H9 (cell line): ENCODE results near the gene UBE2J1. TPM values are rescaled to one million over a fixed set of nuclear protein-coding genes. Genes with fewer than 3 reads are reported as not detected.

Experiments
- DNase-seq: peaks from one replicate; pipeline ENCODE4 v3.0.0-alpha.2; 2017
- H2AFZ ChIP-seq: one replicate; pipeline ENCODE4 v1.6.1; 2013; ENCODE audit warnings: mild to moderate bottlenecking, low read length, control low read depth, moderate library complexity
- H2AK5ac ChIP-seq: 2 replicates; pipeline ENCODE4 v1.6.1; 2013; ENCODE audit warnings: low read length, control low read depth, mixed read lengths; ENCODE audit not compliant: insufficient read length
- H2BK120ac ChIP-seq: one replicate; pipeline ENCODE4 v1.6.1; 2013; ENCODE audit warnings: low read depth, mild to moderate bottlenecking, low read length, control low read depth, inconsistent platforms; ENCODE audit not compliant: poor library complexity, severe bottlenecking
- H2BK12ac ChIP-seq: 2 replicates; pipeline ENCODE4 v1.6.1; 2013; ENCODE audit warnings: low read length, control low read depth, mixed read lengths, low read depth; ENCODE audit not compliant: insufficient read length
- H2BK15ac ChIP-seq: 2 replicates; pipeline ENCODE4 v1.6.1; 2013; ENCODE audit warnings: low read depth, low read length, control low read depth
- H2BK20ac ChIP-seq: one replicate; pipeline ENCODE4 v1.6.1; 2013; ENCODE audit warnings: low read depth, mild to moderate bottlenecking, low read length, control low read depth, inconsistent platforms; ENCODE audit not compliant: poor library complexity, severe bottlenecking
- H2BK5ac ChIP-seq: 2 replicates; pipeline ENCODE4 v1.6.1; 2013; ENCODE audit warnings: low read length, control low read depth, mixed read lengths; ENCODE audit not compliant: insufficient read length
- H3K14ac ChIP-seq: 2 replicates; pipeline ENCODE4 v1.6.1; 2013; ENCODE audit warnings: low read length, control low read depth; ENCODE audit not compliant: insufficient read depth
- H3K18ac ChIP-seq: 2 replicates; pipeline ENCODE4 v1.6.1; 2013; ENCODE audit warnings: low read depth, mild to moderate bottlenecking, mixed read lengths, low read length, control low read depth; ENCODE audit not compliant: insufficient read length
- H3K23ac ChIP-seq: 2 replicates; pipeline ENCODE4 v1.6.1; 2013; ENCODE audit warnings: low read length, control low read depth, mixed read lengths, low read depth; ENCODE audit not compliant: insufficient read length
- H3K23me2 ChIP-seq: 2 replicates; pipeline ENCODE4 v1.6.1; 2013; ENCODE audit warnings: low read depth, mild to moderate bottlenecking, mixed read lengths, low read length, control low read depth; ENCODE audit not compliant: insufficient read length, poor library complexity, severe bottlenecking
- H3K27ac ChIP-seq: 2 replicates; pipeline ENCODE4 v1.5.1; 2013; ENCODE audit warnings: low read length, control low read depth, mixed read lengths, low read depth; ENCODE audit not compliant: insufficient read length
- H3K27me3 ChIP-seq: 2 replicates; pipeline ENCODE4 v1.6.1; 2013; ENCODE audit warnings: low read length, control low read depth, inconsistent platforms; ENCODE audit not compliant: insufficient read depth
- H3K4ac ChIP-seq: 2 replicates; pipeline ENCODE4 v1.6.1; 2013; ENCODE audit warnings: low read depth, mild to moderate bottlenecking, control low read depth, inconsistent platforms, low read length, moderate library complexity
- H3K4me1 ChIP-seq: 2 replicates; pipeline ENCODE4 v1.6.1; 2013; ENCODE audit warnings: low read length, control low read depth, inconsistent platforms; ENCODE audit not compliant: insufficient read depth
- H3K4me2 ChIP-seq: 2 replicates; pipeline ENCODE4 v1.6.1; 2013; ENCODE audit warnings: low read length, control low read depth, mixed read lengths; ENCODE audit not compliant: insufficient read length, insufficient read depth
- H3K56ac ChIP-seq: 2 replicates; pipeline ENCODE4 v1.6.1; 2013; ENCODE audit warnings: low read depth, mild to moderate bottlenecking, mixed read lengths, low read length, control low read depth; ENCODE audit not compliant: insufficient read length
- H3K79me1 ChIP-seq: 2 replicates; pipeline ENCODE4 v1.6.1; 2013; ENCODE audit warnings: low read depth, mild to moderate bottlenecking, moderate library complexity, low read length, control low read depth, inconsistent platforms; ENCODE audit not compliant: insufficient read depth, poor library complexity, severe bottlenecking
- H3K79me2 ChIP-seq: 2 replicates; pipeline ENCODE4 v1.6.1; 2013; ENCODE audit warnings: low read length, control low read depth, inconsistent platforms; ENCODE audit not compliant: insufficient read depth
- H3K9ac ChIP-seq: 2 replicates; pipeline ENCODE4 v1.6.1; 2013; ENCODE audit warnings: low read length, control low read depth, mixed read lengths; ENCODE audit not compliant: insufficient read length; ENCODE audit errors: extremely low read depth
- H3K9me3 ChIP-seq: one replicate; pipeline ENCODE4 v1.6.1; 2013; ENCODE audit warnings: low read depth, low read length, inconsistent platforms; ENCODE audit not compliant: control insufficient read depth
- H3T11ph ChIP-seq: one replicate; pipeline ENCODE4 v1.6.1; 2013; ENCODE audit warnings: mild to moderate bottlenecking, low read length, control low read depth, inconsistent platforms
- H4K20me1 ChIP-seq: one replicate; pipeline ENCODE4 v1.6.1; 2013; ENCODE audit not compliant: control insufficient read depth, insufficient read length, insufficient read depth
- H4K5ac ChIP-seq: 2 replicates; pipeline ENCODE4 v1.6.1; 2013; ENCODE audit warnings: low read depth, mild to moderate bottlenecking, mixed read lengths, low read length, control low read depth; ENCODE audit not compliant: insufficient read length
- H4K8ac ChIP-seq: replicated peaks from 2 replicates; pipeline ENCODE4 v1.6.1; 2013; ENCODE audit warnings: low read length, control low read depth, mixed read lengths, low read depth; ENCODE audit not compliant: insufficient read length
- H4K91ac ChIP-seq: 2 replicates; pipeline ENCODE4 v1.6.1; 2013; ENCODE audit warnings: low read depth, mild to moderate bottlenecking, moderate library complexity, mixed read lengths, low read length, control low read depth; ENCODE audit not compliant: insufficient read length
- H3K27ac Mint-ChIP-seq, 3 experiments: 2 replicates in 2 of 3; 3 replicates in 1 of 3; pipeline ENCODE4 v1.8.0; 2020 to 2021; ENCODE audit warnings: mixed read lengths in 3 of 3, mild to moderate bottlenecking in 1 of 3, moderate library complexity in 1 of 3
- H3K27me3 Mint-ChIP-seq: 2 replicates; pipeline ENCODE4 v1.8.0; 2021; ENCODE audit warnings: low read depth, mild to moderate bottlenecking, moderate library complexity, mixed read lengths
- H3K36me3 Mint-ChIP-seq, 3 experiments: 2 replicates in 2 of 3; 3 replicates in 1 of 3; pipeline ENCODE4 v1.8.0; 2020 to 2021; ENCODE audit warnings: low read depth in 3 of 3, mixed read lengths in 3 of 3; ENCODE audit not compliant: insufficient read depth in 1 of 3
- H3K4me1 Mint-ChIP-seq, 2 experiments: 2 replicates each; pipeline ENCODE4 v1.8.0; 2020; ENCODE audit warnings: mixed read lengths in 2 of 2
- H3K4me3 Mint-ChIP-seq, 2 experiments: 2 replicates in 1 of 2; 3 replicates in 1 of 2; pipeline ENCODE4 v1.8.0; 2020 to 2021; ENCODE audit warnings: mild to moderate bottlenecking in 2 of 2, mixed read lengths in 2 of 2, moderate library complexity in 1 of 2
- H3K9me3 Mint-ChIP-seq, 2 experiments: 2 replicates in 1 of 2; 3 replicates in 1 of 2; pipeline ENCODE4 v1.8.0; 2020; ENCODE audit warnings: mild to moderate bottlenecking in 2 of 2, mixed read lengths in 2 of 2, moderate library complexity in 1 of 2
- WGBS: extraction: QIAGEN DNeasy Blood & Tissue Kit; methylation state at CpG from one replicate; pipeline ENCODE4 v1.1.7; 2013; ENCODE audit warnings: missing lambda C conversion rate, low lambda C conversion rate, mixed read lengths; ENCODE audit not compliant: insufficient read length; ENCODE audit errors: extremely low coverage; 5-methylcytosine and 5-hydroxymethylcytosine counted together
- total RNA-seq: library from RNA; stranded (reverse); gene quantifications from 2 replicates; pipeline ENCODE4 v1.2.1, GENCODE V29; 2021
- TF ChIP-seq, protein P1 (sequence below): fragments of 200-600 bp; sonication (generic); conservative IDR thresholded peaks from 3 replicates; pipeline ENCODE4 v1.8.0; 2021; ENCODE audit warnings: antibody characterized with exemption, mild to moderate bottlenecking

The UBE2J1 gene
- total RNA-seq, 1 experiment from 2014 or later, result 13.1 TPM

DNA sequence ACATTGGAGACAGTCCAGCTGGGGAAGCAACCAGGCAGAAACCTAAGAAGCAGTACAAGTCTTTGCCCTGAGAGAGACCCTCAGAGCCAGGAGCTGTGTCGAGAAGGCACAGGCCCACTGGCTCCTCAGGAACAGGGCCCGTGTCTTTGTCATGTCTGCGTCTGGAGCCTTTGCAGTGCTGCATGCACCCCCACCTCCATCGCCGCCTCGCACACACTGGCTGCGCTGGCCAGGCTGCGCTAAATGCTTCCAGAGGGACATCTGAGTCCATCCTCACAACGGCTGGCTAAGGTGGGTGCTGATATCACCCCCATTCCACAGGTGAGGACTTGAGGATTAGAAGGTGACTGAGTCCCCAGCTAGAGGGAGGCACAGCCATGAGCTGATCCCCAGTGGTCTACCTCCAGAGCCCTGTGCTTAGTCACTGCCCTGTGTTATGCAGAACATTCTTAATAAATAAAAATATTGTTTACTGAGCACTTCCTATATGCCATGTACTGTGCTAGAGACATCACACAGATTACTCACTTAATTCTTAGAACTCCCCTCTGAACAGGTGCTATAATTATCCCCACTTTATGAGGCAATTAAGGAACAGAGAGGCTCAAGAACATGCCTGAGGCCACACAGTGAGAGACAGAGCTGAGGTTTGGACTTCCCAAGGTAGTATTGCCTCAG is 65.0 kb downstream of the UBE2J1 start:
- Histone ChIP-seq H3K79me1 (no peaks in the 10 kb centered on the region), H4K5ac (no peak overlapping the region), H2BK12ac (no peak overlapping the region), H3K4me1 (no peaks in the 10 kb centered on the region), H2BK20ac (no peak overlapping the region), H3K56ac (no peak overlapping the region), H2AFZ (no peak overlapping the region), H2BK15ac (no peak overlapping the region; the same call in 1 of the 2 replicates), H3K4me2 (no peak overlapping the region), H3K4ac (no peak overlapping the region), H3K9ac (no peak overlapping the region), H3K23ac (no peak overlapping the region), H4K20me1 (no peaks in the 10 kb centered on the region), H3K23me2 (no peaks in the 10 kb centered on the region), H3K27ac (no peak overlapping the region), H3K79me2 (no peaks in the 10 kb centered on the region), H4K8ac (no peak overlapping the region), H3K14ac (peak overlapping the region; percentile 34; the same call in 1 of the 2 replicates), H4K91ac (no peak overlapping the region), H2BK120ac (no peak overlapping the region), H3K18ac (no peak overlapping the region), H3T11ph (no peak overlapping the region), H3K27me3 (no peaks in the 10 kb centered on the region), H2BK5ac (no peak overlapping the region), H2AK5ac (no peak overlapping the region), H3K9me3 (no peaks in the 10 kb centered on the region)
- Mint-ChIP-seq H3K4me1 (peaks cover 16 to 21% of the 10 kb centered on the region in 2 experiments), H3K27me3 (no peaks in the 10 kb centered on the region), H3K27ac (no peak overlapping the region), H3K36me3 (no peaks in the 10 kb centered on the region; a peak in 1 of 7 replicates), H3K4me3 (no peak overlapping the region), H3K9me3 (no peaks in the 10 kb centered on the region; a peak in 1 of 5 replicates)
- TF ChIP-seq, protein P1, sequence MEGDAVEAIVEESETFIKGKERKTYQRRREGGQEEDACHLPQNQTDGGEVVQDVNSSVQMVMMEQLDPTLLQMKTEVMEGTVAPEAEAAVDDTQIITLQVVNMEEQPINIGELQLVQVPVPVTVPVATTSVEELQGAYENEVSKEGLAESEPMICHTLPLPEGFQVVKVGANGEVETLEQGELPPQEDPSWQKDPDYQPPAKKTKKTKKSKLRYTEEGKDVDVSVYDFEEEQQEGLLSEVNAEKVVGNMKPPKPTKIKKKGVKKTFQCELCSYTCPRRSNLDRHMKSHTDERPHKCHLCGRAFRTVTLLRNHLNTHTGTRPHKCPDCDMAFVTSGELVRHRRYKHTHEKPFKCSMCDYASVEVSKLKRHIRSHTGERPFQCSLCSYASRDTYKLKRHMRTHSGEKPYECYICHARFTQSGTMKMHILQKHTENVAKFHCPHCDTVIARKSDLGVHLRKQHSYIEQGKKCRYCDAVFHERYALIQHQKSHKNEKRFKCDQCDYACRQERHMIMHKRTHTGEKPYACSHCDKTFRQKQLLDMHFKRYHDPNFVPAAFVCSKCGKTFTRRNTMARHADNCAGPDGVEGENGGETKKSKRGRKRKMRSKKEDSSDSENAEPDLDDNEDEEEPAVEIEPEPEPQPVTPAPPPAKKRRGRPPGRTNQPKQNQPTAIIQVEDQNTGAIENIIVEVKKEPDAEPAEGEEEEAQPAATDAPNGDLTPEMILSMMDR, result no peak
- WGBS, result no CpG with 5 or more reads among the region's 9 CpGs
- no peak for DNase-seq
